ENCODE results near the gene PROSER3. TPM values are rescaled to one million over a fixed set of nuclear protein-coding genes. Genes with fewer than 3 reads are reported as not detected.

Gene PROSER3
- total RNA-seq, 2 donors from 2014 or later: 7.3 to 14.2 TPM

DNA sequence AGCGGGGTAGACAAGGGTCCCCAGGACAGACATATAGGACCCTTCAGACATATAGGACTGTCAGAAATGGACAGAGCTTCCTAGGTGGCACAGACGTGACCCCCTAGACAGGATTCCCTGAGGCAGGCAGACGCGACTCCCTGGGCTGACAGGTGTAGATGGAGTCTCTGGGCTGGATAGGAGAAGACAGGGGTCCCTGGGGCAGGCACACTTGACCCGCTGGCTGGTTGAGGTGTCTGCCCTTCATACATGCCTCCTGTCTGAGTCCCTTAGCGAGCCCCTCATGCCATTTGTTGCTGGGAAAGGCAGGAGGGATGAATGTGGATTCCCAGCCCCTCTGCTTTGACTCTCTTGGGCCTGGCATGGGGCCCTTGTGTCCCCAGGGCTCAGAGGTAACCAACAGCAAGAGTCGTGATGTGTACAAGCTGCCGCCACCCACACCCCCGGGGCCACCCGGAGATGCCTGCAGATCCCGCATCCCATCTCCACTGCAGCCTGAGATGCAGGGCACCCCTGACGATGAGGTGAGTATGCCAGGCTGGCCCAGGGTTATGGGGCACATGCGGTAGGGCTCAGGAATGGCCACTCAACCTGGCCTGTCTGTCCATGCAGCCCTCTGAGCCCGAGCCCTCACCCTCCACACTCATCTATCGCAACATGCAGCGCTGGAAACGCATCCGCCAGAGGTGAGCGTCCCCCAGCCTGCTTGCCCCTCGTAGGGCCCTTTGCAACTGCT, 4.2 kb upstream of the PROSER3 start:
- H3K27me3 ChIP-seq: no peaks in the 10 kb centered on the region
- WGBS, 2 donors: 90 to 91% methylated on average over 9 to 19 of the region's 20 CpGs
- H3K27ac ChIP-seq: peak overlapping the region in 1 of 4 donors; percentile 2
- H3K9me3 ChIP-seq: no peaks in the 10 kb centered on the region
- no peak for ATAC-seq
- DNase-seq: peak in 1 of 4 donors; percentile 12
- intact Hi-C loops (cut with DNase I): no loop called here
- peaks cover 34% of the 10 kb centered on the region for H3K4me1 ChIP-seq
- TF ChIP-seq, protein P1, sequence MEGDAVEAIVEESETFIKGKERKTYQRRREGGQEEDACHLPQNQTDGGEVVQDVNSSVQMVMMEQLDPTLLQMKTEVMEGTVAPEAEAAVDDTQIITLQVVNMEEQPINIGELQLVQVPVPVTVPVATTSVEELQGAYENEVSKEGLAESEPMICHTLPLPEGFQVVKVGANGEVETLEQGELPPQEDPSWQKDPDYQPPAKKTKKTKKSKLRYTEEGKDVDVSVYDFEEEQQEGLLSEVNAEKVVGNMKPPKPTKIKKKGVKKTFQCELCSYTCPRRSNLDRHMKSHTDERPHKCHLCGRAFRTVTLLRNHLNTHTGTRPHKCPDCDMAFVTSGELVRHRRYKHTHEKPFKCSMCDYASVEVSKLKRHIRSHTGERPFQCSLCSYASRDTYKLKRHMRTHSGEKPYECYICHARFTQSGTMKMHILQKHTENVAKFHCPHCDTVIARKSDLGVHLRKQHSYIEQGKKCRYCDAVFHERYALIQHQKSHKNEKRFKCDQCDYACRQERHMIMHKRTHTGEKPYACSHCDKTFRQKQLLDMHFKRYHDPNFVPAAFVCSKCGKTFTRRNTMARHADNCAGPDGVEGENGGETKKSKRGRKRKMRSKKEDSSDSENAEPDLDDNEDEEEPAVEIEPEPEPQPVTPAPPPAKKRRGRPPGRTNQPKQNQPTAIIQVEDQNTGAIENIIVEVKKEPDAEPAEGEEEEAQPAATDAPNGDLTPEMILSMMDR (IDR thresholded peaks at IDR 0.05): no peak
- TF ChIP-seq POLR2A (IDR thresholded peaks at IDR 0.05): no peak
- H3K4me3 ChIP-seq: no peak overlapping the region
- H3K36me3 ChIP-seq (replicated peaks in 1 of 2; ENCODE audit: insufficient read depth in 1 of 2, low read depth in 2 of 2): peaks cover 0 to 7% of the 10 kb centered on the region in 2 donors

DNA sequence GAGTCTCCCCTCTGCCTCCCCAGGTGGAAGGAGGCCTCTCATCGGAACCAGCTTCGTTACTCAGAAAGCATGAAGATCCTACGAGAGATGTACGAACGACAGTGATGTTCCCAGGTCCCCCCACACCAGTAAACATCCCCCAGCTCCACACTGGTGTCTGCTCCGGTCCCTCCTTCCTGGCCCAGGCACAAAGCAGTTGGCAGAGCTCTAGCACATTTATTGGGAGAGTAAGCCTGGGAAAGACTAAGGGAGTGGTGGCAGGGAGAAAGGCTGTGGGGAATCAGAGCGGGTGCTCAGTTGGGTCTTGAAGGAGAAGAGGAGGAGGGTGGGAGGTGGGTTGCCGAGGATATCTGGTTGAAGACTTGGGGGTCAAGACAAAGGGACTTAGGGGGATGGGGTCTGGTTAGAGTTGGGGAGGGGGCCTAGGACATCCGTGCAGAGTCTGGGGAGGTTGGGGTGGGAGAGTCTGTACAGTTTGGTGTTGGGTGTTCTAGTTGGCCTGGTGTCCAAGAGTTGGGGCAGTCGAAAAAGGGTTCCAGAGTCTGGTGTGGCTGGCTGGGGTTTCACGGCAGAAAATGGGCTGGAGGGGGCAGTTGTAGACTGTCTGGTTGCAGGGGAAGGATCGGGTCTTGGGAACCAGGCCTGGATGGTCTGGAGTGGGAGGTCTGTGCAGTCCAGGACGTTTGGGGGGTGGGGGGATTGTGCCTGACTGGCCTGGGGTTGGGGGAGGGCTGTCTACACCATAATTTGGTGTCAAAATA, 3.4 kb upstream of the PROSER3 start:
- no peak for DNase-seq
- peak overlapping the region in 2 of 4 donors; percentile 22 to 56 for H3K27ac ChIP-seq
- ATAC-seq: no peak
- TF ChIP-seq POLR2A (IDR thresholded peaks at IDR 0.05): no peak
- TF ChIP-seq, protein P1 (IDR thresholded peaks at IDR 0.05): no peak
- WGBS, 2 donors: 77 to 84% methylated on average over 13 of the region's 13 CpGs
- H3K9me3 ChIP-seq: no peaks in the 10 kb centered on the region
- no peaks in the 10 kb centered on the region for H3K27me3 ChIP-seq
- H3K4me3 ChIP-seq: no peak overlapping the region
- intact Hi-C loops (cut with DNase I): no loop called here
- H3K36me3 ChIP-seq (replicated peaks in 1 of 2; ENCODE audit: insufficient read depth in 1 of 2, low read depth in 2 of 2): peaks cover 0 to 7% of the 10 kb centered on the region in 2 donors
- H3K4me1 ChIP-seq: peaks cover 33% of the 10 kb centered on the region

DNA sequence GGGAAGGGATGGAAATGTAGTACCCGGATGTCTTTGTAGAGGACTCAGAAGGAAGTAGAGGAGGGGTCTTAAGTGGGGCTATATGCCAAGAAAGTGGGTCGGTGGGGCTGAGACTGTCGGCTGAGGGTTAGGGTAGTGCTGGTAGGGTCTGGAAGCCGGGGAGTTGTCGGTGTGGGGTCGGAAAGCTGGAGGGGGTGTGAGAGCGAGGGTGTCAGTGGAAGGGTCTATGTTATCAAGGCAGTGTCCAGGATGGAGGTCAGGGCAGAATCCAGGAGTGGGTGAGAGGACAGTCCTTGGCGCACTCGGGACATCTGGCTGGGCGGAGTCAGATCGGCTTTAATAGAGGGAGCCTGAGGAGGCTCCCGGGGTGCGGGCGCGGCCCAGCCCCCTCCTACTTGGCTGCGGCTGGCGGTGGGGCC, 2.8 kb upstream of the PROSER3 start:
- no peak for ATAC-seq
- 75 to 83% methylated on average over 17 of the region's 17 CpGs for WGBS, 2 donors
- intact Hi-C loops (cut with DNase I): no loop called here
- no peak for TF ChIP-seq POLR2A (IDR thresholded peaks at IDR 0.05)
- TF ChIP-seq, protein P1 (IDR thresholded peaks at IDR 0.05): no peak
- DNase-seq: no peak
- Histone ChIP-seq H3K4me1 (peaks cover 30% of the 10 kb centered on the region), H3K27me3 (no peaks in the 10 kb centered on the region), H3K9me3 (no peaks in the 10 kb centered on the region), H3K27ac (peak overlapping the region in 3 of 4 donors; percentile 19 to 56 (median 22)), H3K36me3 (replicated peaks in 1 of 2; ENCODE audit: insufficient read depth in 1 of 2, low read depth in 2 of 2) (peaks cover 0 to 7% of the 10 kb centered on the region in 2 donors), H3K4me3 (no peak overlapping the region)

DNA sequence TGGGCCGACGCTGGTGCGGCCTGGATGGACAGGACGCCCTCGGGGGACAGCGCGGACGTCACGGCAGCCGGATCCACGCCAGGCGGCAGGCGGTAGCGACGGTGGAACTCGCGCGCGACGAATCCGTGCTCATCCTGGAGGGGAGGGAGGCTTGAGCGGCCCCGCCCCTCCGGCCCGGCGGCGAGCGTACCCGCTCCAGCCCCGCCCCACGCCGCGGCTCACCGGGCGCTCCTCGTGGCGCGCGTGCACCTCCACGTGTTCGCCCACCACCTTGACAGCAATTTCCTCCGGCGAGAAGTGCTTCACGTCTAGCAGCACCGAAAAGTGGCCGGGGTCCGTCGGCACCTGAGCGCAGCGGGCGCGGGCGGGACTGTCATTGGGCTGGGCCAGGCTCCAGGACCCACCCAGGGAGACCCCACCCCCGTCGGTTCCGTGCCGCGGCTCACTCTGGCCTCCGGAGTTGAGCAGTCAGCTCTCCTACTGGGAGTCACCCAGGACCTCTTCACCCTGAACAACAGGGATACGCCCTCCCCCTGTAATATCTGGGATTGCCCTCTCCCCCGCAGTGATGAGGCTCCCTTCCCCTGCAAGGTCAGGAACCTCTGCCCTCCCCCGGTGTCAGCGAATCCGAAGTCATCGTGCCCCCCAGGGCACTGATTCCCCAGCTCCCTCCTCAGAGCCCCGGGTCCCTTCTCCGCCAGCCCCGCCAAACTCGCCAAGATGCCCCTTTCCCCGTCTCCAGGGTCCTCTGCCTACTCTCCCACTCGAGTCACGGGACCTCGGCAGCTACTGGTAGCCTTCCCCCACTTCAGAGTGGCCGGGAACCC, 2.2 kb upstream of the PROSER3 start:
- Histone ChIP-seq H3K27me3 (no peaks in the 10 kb centered on the region), H3K36me3 (replicated peaks in 1 of 2; ENCODE audit: insufficient read depth in 1 of 2, low read depth in 2 of 2) (peaks cover 0 to 7% of the 10 kb centered on the region in 2 donors), H3K4me1 (peaks cover 29% of the 10 kb centered on the region), H3K27ac (peak overlapping the region; percentile 42 to 94 (median 84)), H3K4me3 (no peak overlapping the region), H3K9me3 (no peaks in the 10 kb centered on the region)
- ATAC-seq (no peak), DNase-seq (peak; percentile 42 to 57 (median 55))
- TF ChIP-seq, protein P1 (IDR thresholded peaks at IDR 0.05): no peak
- no peak for TF ChIP-seq POLR2A (IDR thresholded peaks at IDR 0.05)
- intact Hi-C loops (cut with DNase I): no loop called here
- WGBS, 2 donors: 64 to 83% methylated on average over 53 to 71 of the region's 74 CpGs

Measured in body of pancreas (tissue), 4 donors.